GM19239 (cell line): Measurements from ENCODE around the gene GDAP1L1.
A peak's percentile ranks its signal among the peaks of the same experiment; 100 is the strongest.

Experiments used
- DNase-seq: peaks from one replicate; pipeline ENCODE4 v3.0.0; 2011; ENCODE audit warnings: low spot score; ENCODE audit not compliant: insufficient read length
- FAIRE-seq: peaks from 2 replicates; lab custom pipeline; 2011; peaks lifted over from hg19 to GRCh38; lab: Jason Lieb, UNC

GDAP1L1 gene

DNA sequence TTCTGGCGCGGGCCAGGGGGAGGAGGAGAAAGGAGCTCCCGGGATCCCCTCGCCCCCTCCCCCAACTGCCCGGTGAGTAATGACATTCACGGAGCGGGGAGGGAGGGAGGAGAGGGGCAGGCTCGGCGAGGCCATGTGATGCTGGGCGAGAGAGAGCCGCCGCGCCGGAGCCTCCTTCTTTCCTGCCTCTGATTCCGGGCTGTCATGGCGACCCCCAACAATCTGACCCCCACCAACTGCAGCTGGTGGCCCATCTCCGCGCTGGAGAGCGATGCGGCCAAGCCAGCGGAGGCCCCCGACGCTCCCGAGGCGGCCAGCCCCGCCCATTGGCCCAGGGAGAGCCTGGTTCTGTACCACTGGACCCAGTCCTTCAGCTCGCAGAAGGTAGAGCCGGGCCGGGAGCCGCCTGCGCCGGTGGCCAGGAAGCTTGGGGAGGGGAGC, at the start of gene GDAP1L1:
Gene GDAP1L1, plus strand, starts transcription at position 178 of the 441 bp plus-strand sequence. Its CDS starts 27 bp downstream, at position 205.
- DNase-seq (no peak), FAIRE-seq (no peak)

DNA sequence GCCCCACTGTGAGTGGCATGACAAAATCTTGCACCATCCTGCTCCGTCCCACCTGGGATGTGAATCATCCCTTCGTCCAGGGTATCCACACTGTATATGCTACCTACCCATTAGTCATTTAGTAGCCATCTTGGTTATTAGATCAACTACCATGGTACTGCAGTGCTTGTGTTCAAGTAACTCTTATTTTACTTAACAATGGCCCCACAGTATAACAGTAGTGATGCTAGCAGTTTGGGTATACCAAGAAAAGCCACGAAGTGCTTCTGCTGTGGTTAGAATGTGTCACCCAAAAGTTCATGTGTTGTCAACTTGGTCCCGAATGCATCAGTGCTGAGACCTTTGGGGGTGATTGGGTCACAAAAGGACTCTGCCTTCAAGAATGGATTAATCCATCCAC, 48.2 kb upstream of the GDAP1L1 start:
- FAIRE-seq (no peak), DNase-seq (no peak)

DNA sequence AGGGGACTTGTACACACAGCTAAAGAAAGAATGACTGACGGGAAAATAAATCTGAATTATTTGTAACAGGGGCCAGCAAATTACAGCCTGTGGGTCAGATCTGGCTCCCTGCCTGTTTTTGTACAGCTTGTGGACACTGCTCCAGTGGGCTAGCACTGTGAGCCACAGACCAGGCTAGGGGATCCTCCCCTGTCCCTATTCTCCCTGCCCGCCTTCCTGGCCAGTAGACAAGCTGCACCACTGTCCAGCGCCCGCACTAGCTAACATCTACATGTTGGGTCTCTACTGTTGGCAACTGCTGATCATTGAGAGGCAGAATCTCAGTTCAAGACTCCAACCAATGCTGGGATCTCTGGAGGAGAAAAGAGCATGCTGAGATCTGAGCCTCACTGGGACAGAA, 47.2 kb upstream of the GDAP1L1 start:
- DNase-seq (no peak), FAIRE-seq (no peak)

DNA sequence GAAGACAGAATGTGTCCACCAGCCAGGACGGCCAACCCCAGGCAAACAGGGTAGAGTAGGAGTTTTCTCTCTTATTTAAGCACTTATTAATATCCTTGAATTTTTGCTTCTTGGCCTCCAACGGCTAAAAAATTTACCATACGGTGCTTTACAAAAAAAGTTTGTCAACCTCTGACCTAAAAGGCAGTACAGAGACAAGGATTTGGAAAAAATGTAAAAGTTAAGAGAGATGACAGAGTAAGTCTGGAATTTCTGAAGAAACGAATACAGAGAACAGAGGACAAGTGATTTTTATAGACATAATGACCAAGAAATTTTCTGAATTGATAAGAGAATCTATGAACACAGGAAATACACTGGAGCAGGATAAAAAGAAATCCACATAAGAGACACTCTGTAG, 46.7 kb upstream of the GDAP1L1 start:
- FAIRE-seq = no peak
- no peak for DNase-seq

DNA sequence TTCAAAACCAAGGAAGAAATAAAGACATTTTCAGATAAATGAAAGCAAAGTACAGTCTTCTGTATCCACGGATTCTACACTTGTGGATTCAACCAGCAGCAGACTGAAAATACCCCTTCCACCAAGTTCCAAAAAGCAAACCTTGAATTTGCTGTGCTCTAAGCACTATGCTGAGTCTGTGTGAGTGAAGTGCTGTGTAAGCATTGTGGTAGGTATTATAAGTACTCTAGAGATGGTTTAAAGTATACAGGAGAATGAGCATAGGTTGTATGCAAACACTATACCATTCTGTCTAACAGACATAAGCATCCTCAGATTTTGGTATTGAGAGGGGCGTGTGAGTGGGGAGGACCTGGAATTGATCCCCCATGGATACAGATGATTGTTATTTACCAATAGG, 46.1 kb upstream of the GDAP1L1 start:
- DNase-seq = no peak

DNA sequence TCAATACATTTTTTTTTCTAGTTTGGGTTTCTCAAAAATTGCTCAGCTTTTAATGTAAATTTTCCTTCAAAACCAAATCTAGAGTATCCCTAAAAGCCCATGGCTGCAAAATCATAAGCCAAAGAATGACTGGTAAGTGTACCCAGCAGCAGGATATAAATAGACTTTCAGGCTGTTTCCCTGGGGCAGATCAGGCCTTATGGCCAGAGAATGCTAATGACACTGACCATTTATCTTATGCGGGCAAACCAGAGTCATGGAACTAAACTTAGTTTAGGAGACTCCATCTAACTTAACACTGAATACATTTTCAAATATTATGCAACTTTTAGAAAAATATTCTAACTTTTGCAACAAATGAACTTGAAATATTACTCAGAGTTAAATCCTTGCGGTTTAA, 43.9 kb upstream of the GDAP1L1 start:
- FAIRE-seq (no peak), DNase-seq (no peak)

More for the DNA sequence above, 46.1 kb upstream of the GDAP1L1 start:
- FAIRE-seq = no peak

DNA sequence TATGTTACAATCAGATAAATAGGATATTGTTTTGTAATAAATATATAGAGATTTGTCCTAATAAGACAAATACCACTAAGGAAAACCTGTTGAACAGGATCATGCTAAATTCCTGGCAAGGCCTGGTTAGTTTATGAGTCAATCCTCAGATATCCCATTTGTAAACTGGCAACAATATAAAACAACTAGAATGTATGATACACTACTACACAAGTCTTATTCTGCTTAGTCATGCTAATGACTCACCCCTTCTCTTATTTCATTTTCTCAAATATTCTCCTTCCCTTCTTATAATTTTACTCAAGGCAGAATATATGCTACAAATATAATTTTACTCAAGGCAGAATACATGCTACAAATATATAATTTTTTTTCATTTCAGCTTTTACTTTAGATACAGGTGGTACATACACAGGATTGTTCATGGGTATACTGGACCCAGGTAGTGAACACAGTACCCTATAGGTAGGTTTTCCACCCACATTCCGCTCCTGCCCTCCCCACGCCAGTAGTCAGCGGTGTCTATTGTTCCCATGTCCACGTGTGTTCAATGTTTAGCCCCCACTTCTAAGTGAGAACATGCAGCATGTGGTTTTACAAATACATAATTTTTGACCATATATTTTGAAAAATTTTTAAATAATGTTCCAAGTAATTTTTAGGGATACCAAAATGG, 42.8 kb upstream of the GDAP1L1 start:
- no peak for FAIRE-seq
- DNase-seq = no peak

- no peak for FAIRE-seq
- no peak for DNase-seq
Measured at GRCh38 chr20:44204832-44205215, 42.3 kb upstream of the GDAP1L1 start.

GRCh38 chr20:44206132-44206531, 41.0 kb upstream of the GDAP1L1 start:
- FAIRE-seq (no peak), DNase-seq (no peak)

DNA sequence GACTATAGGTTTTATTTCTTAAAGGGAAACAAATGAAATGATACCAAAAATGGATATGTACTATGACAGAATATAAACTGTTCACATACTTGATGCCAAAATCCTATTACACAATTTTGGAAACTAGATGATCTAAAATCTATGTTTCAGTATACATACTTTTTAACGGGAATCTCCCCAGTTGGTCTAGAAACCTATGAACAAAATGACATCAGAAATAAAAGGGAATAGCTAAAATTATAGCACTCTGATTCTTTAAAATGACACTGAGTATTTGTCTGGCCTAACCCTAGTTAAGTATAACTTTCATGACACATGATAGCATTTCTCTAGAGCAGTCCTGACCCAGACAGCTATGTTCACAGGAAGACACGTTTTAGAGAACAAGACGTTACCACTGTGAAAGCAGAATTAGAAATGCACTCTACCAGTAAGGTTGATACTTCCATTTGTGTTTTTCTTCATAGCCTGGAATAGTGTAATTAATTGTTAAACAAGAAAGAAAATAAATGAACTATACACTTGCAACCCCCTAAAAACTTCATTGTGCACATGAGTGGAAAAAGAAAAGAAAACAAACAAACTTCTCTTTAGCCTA, 39.9 kb upstream of the GDAP1L1 start:
- DNase-seq (no peak), FAIRE-seq (no peak)

GRCh38 chr20:44208165-44208564, 38.9 kb upstream of the GDAP1L1 start:
- FAIRE-seq (no peak), DNase-seq (no peak)

DNA sequence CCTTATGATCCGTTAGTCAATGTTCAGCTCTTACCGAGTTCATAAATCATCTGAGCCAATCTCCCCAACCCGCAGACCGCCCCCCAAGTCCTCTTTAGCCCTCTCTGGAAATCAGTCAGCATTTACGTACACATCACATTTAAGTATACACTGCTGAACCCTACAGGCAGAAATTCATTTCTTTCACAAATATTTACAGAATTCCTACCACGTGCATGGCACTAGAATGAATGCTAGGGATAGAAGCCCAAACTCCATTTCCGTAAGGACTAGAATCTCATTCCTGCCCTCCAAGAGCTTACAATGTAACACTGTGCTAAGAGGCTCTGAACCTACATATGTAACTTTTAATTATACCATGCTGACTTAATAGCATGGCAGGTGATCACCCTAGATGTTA, 38.3 kb upstream of the GDAP1L1 start:
- DNase-seq (no peak), FAIRE-seq (no peak)

- FAIRE-seq = peak; percentile 53
- no peak for DNase-seq
Measured at GRCh38 chr20:44209686-44210405, 37.3 kb upstream of the GDAP1L1 start.

GRCh38 chr20:44210406-44211176, 36.5 kb upstream of the GDAP1L1 start, which contains the start of gene OSER1:
Gene OSER1, minus strand, starts transcription at chr20:44210771. Its CDS starts 3,814 bp downstream, at chr20:44206957.
- peak; percentile 85 for DNase-seq
- FAIRE-seq = peak; percentile 93

DNA sequence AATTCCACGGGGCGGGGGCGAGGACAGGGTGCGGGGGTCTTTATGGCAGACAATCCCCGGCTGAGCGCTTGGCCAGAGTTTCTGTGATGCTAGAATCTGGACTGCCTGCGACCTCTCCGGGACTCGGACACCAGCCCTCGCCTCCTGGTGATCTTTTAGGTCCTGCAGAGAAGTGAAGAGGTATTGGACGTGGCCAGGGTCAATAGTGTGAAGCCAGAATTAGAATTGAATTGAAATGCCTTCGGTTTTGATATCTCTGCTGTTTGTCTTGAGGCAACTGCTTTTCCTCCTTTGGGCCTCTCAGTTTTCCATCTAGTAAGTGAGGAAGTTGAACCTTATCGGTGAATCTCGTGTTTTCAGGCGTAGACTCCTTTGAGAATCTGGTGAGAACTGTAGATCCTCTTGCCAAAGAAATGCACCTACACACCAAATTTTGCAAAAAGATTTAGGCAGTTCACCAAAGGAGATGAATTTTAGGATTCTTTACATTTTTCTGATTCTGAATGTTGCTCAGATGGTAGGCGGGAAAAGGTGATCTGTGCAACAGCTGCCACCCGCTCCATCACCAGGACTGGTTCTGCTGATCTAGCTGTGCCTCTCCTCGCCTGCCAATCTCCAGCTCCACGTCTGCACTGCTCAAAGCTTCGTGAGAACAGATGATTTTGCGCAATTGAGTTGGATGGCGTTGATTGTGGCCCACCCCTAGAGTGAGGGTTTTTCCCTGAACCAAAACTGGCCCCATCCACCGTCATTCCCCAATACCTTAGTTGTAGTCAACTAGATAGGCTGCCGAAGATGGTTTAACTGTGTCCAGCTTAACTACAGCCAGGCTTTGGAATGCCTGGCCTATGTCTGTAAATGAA, 35.7 kb upstream of the GDAP1L1 start:
- FAIRE-seq (no peak), DNase-seq (no peak)

DNA sequence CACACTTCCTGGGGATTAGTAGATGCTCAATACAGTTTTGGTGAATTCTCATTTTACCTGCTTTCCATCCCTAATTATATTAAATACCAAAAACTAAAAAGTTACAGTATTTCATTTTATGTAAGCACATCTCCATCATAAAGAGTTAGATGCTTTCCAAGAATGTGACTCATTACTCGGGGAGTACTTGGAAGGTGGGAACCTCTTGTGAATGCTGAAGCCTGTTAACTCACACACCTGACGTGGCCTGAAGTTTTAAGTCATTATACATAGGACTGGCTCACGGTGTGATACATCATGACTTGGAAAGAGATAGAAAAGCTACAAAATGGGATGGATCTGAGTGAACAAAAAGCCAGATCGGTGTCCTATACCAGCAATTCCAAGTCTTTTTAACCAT, 34.3 kb upstream of the GDAP1L1 start:
- FAIRE-seq = no peak
- DNase-seq = no peak

DNA sequence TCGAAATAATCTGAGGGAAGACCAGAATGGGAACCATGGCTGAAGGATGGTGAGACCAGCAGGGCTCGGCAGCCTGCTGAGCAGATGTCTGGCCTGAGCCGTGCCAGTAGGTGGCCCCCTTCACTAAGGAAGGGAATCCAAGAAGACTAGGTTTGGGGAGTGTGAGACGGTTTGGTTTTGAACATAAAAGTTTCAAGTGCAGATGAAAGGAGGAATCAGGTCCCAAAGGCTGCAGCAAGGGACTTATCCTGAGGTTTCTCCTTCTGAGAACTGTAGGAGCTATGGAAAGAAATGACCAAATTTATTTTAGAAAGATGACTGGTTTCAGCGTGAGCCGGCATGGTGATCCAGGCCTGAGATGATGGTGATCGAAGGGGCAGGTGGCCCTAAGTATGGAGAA, 32.0 kb upstream of the GDAP1L1 start:
- DNase-seq (peak; percentile 25), FAIRE-seq (peak; percentile 78)

GRCh38 chr20:44217342-44218092, 29.6 kb upstream of the GDAP1L1 start:
- peak; percentile 53 for FAIRE-seq
- no peak for DNase-seq

- DNase-seq (no peak), FAIRE-seq (no peak)
Measured at GRCh38 chr20:44218446-44218845, 28.7 kb upstream of the GDAP1L1 start.
